Measurements from ENCODE around the gene RERE. TPM values are rescaled to one million over a fixed set of nuclear protein-coding genes. Genes with fewer than 3 reads are reported as not detected.

RERE gene
- polyA plus RNA-seq, 1 of the 3 experiments (the other 2 are of a cell fraction): 8.1 TPM

DNA sequence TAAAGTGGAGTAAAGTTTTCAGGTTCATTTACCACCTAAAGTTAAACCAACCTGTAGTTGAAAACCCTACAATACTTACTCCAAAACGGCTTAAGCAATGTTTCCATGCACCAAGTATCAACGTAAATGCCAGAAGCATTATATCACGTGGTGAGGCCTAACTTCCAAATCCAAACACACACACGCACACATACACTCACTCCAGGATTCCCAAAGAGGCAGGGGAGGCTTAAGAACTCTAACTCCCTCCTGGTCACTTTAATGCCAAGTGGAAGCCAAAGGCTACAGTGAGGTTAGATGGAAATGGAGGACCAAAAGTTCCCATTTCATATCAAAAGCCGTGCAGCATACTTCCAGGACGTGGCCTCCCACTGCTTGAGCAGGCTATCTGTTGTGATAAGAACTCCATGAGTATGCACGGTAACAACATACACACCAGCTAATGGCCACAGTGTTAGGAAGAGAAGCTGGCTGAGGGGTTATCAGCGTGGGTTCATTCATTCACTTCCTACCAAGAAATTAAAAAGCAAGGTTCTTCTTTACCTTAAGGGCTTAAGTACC, 275.4 kb downstream of the RERE start:
- TF ChIP-seq MEF2A (IDR thresholded peaks at IDR 0.05; ENCODE audit: borderline replicate concordance, low read depth) (no peak), FOSL2 (IDR thresholded peaks at IDR 0.05; ENCODE audit: borderline replicate concordance, low read depth) (no peak), EP300 (IDR thresholded peaks at IDR 0.05; ENCODE audit: borderline replicate concordance in 1 of 2, low read depth in 1 of 2, low read length in 1 of 2) (no peak), FOXJ3 (CRISPR knock-in tag; IDR thresholded peaks at IDR 0.05) (no peak), CHD2 (IDR thresholded peaks at IDR 0.05; ENCODE audit: low read length, partially characterized antibody) (no peak), RFX5 (IDR thresholded peaks at IDR 0.05; ENCODE audit: low read length) (no peak), FOXM1 (IDR thresholded peaks at IDR 0.05; ENCODE audit: low read depth) (no peak), TEAD4 (IDR thresholded peaks at IDR 0.05; ENCODE audit: borderline replicate concordance, insufficient read depth) (no peak), GATA2 (CRISPR knock-in tag; IDR thresholded peaks at IDR 0.05) (no peak), YY1 (IDR thresholded peaks at IDR 0.05; ENCODE audit: low read depth) (no peak), RCOR1 (IDR thresholded peaks at IDR 0.05; ENCODE audit: low read length) (no peak), EZH2phosphoT487 (IDR thresholded peaks at IDR 0.05; ENCODE audit: borderline replicate concordance, low read depth) (no peak), TAF1 (IDR thresholded peaks at IDR 0.05; ENCODE audit: borderline replicate concordance, low read depth, low read length) (no peak)
- TF ChIP-seq, protein P1, sequence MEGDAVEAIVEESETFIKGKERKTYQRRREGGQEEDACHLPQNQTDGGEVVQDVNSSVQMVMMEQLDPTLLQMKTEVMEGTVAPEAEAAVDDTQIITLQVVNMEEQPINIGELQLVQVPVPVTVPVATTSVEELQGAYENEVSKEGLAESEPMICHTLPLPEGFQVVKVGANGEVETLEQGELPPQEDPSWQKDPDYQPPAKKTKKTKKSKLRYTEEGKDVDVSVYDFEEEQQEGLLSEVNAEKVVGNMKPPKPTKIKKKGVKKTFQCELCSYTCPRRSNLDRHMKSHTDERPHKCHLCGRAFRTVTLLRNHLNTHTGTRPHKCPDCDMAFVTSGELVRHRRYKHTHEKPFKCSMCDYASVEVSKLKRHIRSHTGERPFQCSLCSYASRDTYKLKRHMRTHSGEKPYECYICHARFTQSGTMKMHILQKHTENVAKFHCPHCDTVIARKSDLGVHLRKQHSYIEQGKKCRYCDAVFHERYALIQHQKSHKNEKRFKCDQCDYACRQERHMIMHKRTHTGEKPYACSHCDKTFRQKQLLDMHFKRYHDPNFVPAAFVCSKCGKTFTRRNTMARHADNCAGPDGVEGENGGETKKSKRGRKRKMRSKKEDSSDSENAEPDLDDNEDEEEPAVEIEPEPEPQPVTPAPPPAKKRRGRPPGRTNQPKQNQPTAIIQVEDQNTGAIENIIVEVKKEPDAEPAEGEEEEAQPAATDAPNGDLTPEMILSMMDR (IDR thresholded peaks at IDR 0.05): no peak
- TF ChIP-seq, protein P2, sequence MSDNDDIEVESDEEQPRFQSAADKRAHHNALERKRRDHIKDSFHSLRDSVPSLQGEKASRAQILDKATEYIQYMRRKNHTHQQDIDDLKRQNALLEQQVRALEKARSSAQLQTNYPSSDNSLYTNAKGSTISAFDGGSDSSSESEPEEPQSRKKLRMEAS (IDR thresholded peaks at IDR 0.05; ENCODE audit: low read depth): no peak
- TF ChIP-seq, protein P3, sequence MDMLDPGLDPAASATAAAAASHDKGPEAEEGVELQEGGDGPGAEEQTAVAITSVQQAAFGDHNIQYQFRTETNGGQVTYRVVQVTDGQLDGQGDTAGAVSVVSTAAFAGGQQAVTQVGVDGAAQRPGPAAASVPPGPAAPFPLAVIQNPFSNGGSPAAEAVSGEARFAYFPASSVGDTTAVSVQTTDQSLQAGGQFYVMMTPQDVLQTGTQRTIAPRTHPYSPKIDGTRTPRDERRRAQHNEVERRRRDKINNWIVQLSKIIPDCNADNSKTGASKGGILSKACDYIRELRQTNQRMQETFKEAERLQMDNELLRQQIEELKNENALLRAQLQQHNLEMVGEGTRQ (IDR thresholded peaks at IDR 0.05; ENCODE audit: borderline replicate concordance, low read depth, low read length): no peak
- TF ChIP-seq, protein P4, sequence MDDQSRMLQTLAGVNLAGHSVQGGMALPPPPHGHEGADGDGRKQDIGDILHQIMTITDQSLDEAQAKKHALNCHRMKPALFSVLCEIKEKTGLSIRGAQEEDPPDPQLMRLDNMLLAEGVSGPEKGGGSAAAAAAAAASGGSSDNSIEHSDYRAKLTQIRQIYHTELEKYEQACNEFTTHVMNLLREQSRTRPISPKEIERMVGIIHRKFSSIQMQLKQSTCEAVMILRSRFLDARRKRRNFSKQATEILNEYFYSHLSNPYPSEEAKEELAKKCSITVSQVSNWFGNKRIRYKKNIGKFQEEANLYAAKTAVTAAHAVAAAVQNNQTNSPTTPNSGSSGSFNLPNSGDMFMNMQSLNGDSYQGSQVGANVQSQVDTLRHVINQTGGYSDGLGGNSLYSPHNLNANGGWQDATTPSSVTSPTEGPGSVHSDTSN (IDR thresholded peaks at IDR 0.05): no peak
- TF ChIP-seq, protein P5, sequence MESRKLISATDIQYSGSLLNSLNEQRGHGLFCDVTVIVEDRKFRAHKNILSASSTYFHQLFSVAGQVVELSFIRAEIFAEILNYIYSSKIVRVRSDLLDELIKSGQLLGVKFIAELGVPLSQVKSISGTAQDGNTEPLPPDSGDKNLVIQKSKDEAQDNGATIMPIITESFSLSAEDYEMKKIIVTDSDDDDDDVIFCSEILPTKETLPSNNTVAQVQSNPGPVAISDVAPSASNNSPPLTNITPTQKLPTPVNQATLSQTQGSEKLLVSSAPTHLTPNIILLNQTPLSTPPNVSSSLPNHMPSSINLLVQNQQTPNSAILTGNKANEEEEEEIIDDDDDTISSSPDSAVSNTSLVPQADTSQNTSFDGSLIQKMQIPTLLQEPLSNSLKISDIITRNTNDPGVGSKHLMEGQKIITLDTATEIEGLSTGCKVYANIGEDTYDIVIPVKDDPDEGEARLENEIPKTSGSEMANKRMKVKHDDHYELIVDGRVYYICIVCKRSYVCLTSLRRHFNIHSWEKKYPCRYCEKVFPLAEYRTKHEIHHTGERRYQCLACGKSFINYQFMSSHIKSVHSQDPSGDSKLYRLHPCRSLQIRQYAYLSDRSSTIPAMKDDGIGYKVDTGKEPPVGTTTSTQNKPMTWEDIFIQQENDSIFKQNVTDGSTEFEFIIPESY (IDR thresholded peaks at IDR 0.05; ENCODE audit: borderline replicate concordance, low read depth): no peak
- Histone ChIP-seq H3K9ac (no peak overlapping the region), H3F3A (replicated peaks; ENCODE audit: insufficient read depth) (peaks cover 8% of the 10 kb centered on the region), H3K4me3 (ENCODE audit: low read depth in 2 of 2, low read length in 1 of 2) (no peak overlapping the region), H3K4me2 (no peak overlapping the region), H3K27me3 (ENCODE audit: insufficient read depth) (no peaks in the 10 kb centered on the region), H3K4me1 (ENCODE audit: control insufficient read depth in 1 of 2, insufficient read depth in 2 of 2, low read depth in 1 of 2, low read length in 1 of 2) (peaks cover 0 to 9% of the 10 kb centered on the region in 2 experiments; a peak in 3 of 4 replicates), H3K9me3 (peaks cover 11% of the 10 kb centered on the region), H2AFZ (ENCODE audit: low read depth) (no peak overlapping the region), H3K27ac (ENCODE audit: low read depth in 2 of 2, low read length in 1 of 2) (no peak overlapping the region), H4K20me1 (ENCODE audit: insufficient read depth) (no peaks in the 10 kb centered on the region), H3K36me3 (replicated peaks in 1 of 2; ENCODE audit: control insufficient read depth in 1 of 2, insufficient read depth in 2 of 2, low read length in 1 of 2) (peaks cover 11 to 31% of the 10 kb centered on the region in 2 experiments), H3K9me2 (no peaks in the 10 kb centered on the region), H3K79me2 (ENCODE audit: insufficient read depth) (peaks cover 5% of the 10 kb centered on the region)
- DNase-seq: no peak
- WGBS (ENCODE audit: low lambda C conversion rate): 91% methylated on average over 7 of the region's 8 CpGs
- ChIA-PET POLR2A (no interaction called here), CTCF (no interaction called here)

Data from SK-N-SH (cell line).